ENCODE data around the gene CPSF4. TPM values are rescaled to one million over a fixed set of nuclear protein-coding genes. Genes with fewer than 3 reads are reported as not detected.

The CPSF4 gene
- total RNA-seq, 1 donor = 101 TPM

DNA sequence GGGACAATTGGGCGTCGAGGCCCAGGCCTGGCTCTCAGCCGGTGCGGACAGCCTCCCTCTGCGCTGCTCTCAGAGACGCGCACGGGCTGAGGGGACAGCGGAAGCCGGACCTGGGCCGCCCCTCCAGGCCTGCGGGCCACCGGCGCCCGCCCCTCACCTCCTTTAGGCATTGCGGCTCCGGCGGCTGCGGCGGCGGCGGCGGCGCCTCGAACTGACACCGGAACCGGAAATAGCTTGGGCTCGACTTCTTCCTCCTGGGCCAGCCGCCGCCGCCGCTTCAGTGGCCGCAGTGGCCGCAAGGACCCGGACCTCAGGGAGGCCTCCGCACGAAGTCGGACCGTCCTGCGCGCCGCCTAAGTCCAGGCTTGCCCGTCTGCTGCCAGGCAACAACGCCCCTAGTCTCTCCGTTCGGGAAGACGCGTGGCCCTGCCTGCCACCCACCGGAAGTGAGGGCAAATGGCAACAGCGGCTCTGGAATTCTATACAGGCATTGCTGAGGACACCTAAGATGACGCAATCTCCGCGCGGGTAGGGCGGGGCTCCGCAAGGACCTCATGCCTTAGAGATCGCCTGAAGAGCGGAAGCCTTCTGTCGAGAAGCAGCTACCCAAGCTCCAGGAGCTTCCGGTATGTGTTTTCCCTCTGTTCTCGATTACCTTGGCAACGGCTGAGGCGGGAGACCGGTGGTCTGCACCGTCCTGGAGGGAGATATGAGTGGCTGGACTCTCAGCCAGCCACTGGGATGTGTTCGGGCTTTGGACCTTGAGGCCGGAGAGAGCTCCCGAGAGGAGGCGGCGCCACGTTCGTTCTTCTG is 30.2 kb upstream of the CPSF4 start, which contains the start of the genes BUD31 and PDAP1:
Gene BUD31 (plus strand): TSS at position 591 of the 813 bp plus-strand sequence. CDS start 2,124 bp downstream, outside the sequence.
Gene PDAP1 (minus strand): TSS at position 219 of the 813 bp plus-strand sequence. CDS start 49 bp downstream, at position 170.
- TF ChIP-seq, protein P1, sequence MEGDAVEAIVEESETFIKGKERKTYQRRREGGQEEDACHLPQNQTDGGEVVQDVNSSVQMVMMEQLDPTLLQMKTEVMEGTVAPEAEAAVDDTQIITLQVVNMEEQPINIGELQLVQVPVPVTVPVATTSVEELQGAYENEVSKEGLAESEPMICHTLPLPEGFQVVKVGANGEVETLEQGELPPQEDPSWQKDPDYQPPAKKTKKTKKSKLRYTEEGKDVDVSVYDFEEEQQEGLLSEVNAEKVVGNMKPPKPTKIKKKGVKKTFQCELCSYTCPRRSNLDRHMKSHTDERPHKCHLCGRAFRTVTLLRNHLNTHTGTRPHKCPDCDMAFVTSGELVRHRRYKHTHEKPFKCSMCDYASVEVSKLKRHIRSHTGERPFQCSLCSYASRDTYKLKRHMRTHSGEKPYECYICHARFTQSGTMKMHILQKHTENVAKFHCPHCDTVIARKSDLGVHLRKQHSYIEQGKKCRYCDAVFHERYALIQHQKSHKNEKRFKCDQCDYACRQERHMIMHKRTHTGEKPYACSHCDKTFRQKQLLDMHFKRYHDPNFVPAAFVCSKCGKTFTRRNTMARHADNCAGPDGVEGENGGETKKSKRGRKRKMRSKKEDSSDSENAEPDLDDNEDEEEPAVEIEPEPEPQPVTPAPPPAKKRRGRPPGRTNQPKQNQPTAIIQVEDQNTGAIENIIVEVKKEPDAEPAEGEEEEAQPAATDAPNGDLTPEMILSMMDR (IDR thresholded peaks at IDR 0.05; ENCODE audit: extremely low read depth, low read depth, low read length) = no peak
- peaks cover 55% of the 10 kb centered on the region for H4K20me1 ChIP-seq (ENCODE audit: insufficient read depth, low read length)

DNA sequence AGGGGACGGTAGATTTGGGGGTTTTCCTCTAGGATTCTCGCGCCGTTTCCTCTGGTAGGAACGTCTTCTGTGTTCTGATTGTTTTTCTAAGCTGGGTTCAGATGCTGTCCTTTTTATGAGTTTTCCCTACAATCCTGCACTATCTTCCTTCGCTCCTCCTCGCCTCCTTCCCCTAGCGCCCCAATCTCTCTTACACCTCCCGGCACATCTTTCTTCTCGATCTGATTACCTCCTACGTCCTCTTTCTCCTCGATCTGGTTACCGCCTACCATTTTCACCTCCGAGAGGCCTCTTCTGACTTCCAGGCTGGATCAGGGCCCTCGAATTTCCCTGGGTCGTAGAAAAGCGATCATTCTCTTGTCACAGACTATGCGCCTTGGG is 29.6 kb upstream of the CPSF4 start:
- Histone ChIP-seq H3K9me3 (ENCODE audit: low read depth, low read length) (no peaks in the 10 kb centered on the region), H4K20me1 (ENCODE audit: insufficient read depth, low read length) (peaks cover 49% of the 10 kb centered on the region), H3K79me2 (ENCODE audit: insufficient read depth, low read length) (peaks cover 83% of the 10 kb centered on the region), H3K36me3 (ENCODE audit: insufficient read depth, low read length) (peaks cover 37% of the 10 kb centered on the region), H3K27me3 (ENCODE audit: insufficient read depth, low read length) (no peaks in the 10 kb centered on the region), H2AFZ (ENCODE audit: low read length) (peak overlapping the region; percentile 89), H3K27ac (ENCODE audit: low read depth, low read length) (peak overlapping the region; percentile 98), H3K4me2 (ENCODE audit: insufficient read depth, low read length) (peak overlapping the region; percentile 95), H3K4me1 (ENCODE audit: insufficient read depth, low read length) (peaks cover 35% of the 10 kb centered on the region), H3K4me3 (ENCODE audit: insufficient read depth, low read length) (peak overlapping the region; percentile 83)
- peak; percentile 79 for DNase-seq (ENCODE audit: insufficient read length, low spot score, missing footprints)
- TF ChIP-seq, protein P1 (IDR thresholded peaks at IDR 0.05; ENCODE audit: extremely low read depth, low read depth, low read length) = no peak

More for the DNA sequence above, 30.2 kb upstream of the CPSF4 start, which contains the start of the genes BUD31 and PDAP1:
- peak within 1 kb of the TSS; percentile 83 for H3K4me3 ChIP-seq (ENCODE audit: insufficient read depth, low read length)
- no peaks in the 10 kb centered on the region for H3K9me3 ChIP-seq (ENCODE audit: low read depth, low read length)
- DNase-seq (ENCODE audit: insufficient read length, low spot score, missing footprints) = peak; percentile 95
- peaks cover 39% of the 10 kb centered on the region for H3K4me1 ChIP-seq (ENCODE audit: insufficient read depth, low read length)
- peak within 1 kb of the TSS; percentile 89 for H2AFZ ChIP-seq (ENCODE audit: low read length)
- H3K79me2 ChIP-seq (ENCODE audit: insufficient read depth, low read length) = peaks cover 89% of the 10 kb centered on the region
- peak within 1 kb of the TSS; percentile 95 for H3K4me2 ChIP-seq (ENCODE audit: insufficient read depth, low read length)
- peak within 1 kb of the TSS; percentile 98 for H3K27ac ChIP-seq (ENCODE audit: low read depth, low read length)
- peaks cover 37% of the 10 kb centered on the region for H3K36me3 ChIP-seq (ENCODE audit: insufficient read depth, low read length)
- no peaks in the 10 kb centered on the region for H3K27me3 ChIP-seq (ENCODE audit: insufficient read depth, low read length)

DNA sequence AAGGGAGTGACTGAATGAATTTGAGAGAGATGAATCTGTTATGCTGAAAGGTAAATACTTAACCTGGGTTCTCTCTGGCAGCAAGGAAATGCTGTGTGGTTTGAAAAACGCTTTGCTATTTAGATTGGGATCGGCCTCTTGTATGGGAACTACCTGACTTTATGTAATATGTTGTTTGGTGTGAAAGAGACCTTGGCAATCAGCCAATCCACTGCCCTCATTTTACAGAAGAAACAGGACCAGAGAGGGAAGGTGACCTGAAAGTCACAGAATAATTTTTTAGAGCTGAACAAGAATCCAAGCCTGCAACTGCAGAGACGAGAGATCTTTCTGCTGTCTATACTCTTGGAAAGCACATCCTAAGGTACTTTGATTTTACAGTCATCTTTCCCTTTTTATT is 28.9 kb upstream of the CPSF4 start:
- H3K36me3 ChIP-seq (ENCODE audit: insufficient read depth, low read length) = peaks cover 40% of the 10 kb centered on the region
- H3K4me1 ChIP-seq (ENCODE audit: insufficient read depth, low read length) = peaks cover 29% of the 10 kb centered on the region
- H3K4me3 ChIP-seq (ENCODE audit: insufficient read depth, low read length) = peak overlapping the region; percentile 83
- peaks cover 42% of the 10 kb centered on the region for H4K20me1 ChIP-seq (ENCODE audit: insufficient read depth, low read length)
- DNase-seq (ENCODE audit: insufficient read length, low spot score, missing footprints) = peak; percentile 14
- H2AFZ ChIP-seq (ENCODE audit: low read length) = no peak overlapping the region
- H3K4me2 ChIP-seq (ENCODE audit: insufficient read depth, low read length) = peak overlapping the region; percentile 95
- TF ChIP-seq, protein P1 (IDR thresholded peaks at IDR 0.05; ENCODE audit: extremely low read depth, low read depth, low read length) = no peak
- H3K79me2 ChIP-seq (ENCODE audit: insufficient read depth, low read length) = peaks cover 79% of the 10 kb centered on the region
- peak overlapping the region; percentile 98 for H3K27ac ChIP-seq (ENCODE audit: low read depth, low read length)
- no peaks in the 10 kb centered on the region for H3K9me3 ChIP-seq (ENCODE audit: low read depth, low read length)
- H3K27me3 ChIP-seq (ENCODE audit: insufficient read depth, low read length) = no peaks in the 10 kb centered on the region

DNA sequence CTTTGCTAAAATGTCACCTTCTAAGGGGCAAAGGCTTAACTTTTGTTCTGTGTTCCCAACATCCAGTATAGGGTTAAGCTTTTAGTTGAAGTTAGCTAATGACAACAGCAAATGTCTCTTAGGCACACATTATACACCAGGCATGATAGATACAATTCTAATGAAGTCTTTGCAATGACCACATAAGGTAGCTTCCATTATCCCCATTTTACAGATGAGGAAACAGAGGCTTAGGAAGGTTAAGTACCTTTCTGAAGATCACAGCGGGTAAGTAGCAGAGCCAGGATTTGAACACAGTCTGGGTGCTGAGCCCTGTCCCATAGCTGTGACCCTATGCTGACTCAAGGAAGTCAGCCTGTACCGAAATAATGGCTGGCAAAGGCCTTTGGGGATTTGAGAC is 28.1 kb upstream of the CPSF4 start:
- peaks cover 71% of the 10 kb centered on the region for H3K79me2 ChIP-seq (ENCODE audit: insufficient read depth, low read length)
- H3K27ac ChIP-seq (ENCODE audit: low read depth, low read length) = peak overlapping the region; percentile 9
- peak overlapping the region; percentile 95 for H3K4me2 ChIP-seq (ENCODE audit: insufficient read depth, low read length)
- DNase-seq (ENCODE audit: insufficient read length, low spot score, missing footprints) = no peak
- no peak overlapping the region for H3K4me3 ChIP-seq (ENCODE audit: insufficient read depth, low read length)
- TF ChIP-seq, protein P1 (IDR thresholded peaks at IDR 0.05; ENCODE audit: extremely low read depth, low read depth, low read length) = no peak
- no peaks in the 10 kb centered on the region for H3K9me3 ChIP-seq (ENCODE audit: low read depth, low read length)
- no peak overlapping the region for H2AFZ ChIP-seq (ENCODE audit: low read length)
- no peaks in the 10 kb centered on the region for H3K27me3 ChIP-seq (ENCODE audit: insufficient read depth, low read length)
- peaks cover 34% of the 10 kb centered on the region for H4K20me1 ChIP-seq (ENCODE audit: insufficient read depth, low read length)
- peaks cover 40% of the 10 kb centered on the region for H3K36me3 ChIP-seq (ENCODE audit: insufficient read depth, low read length)
- H3K4me1 ChIP-seq (ENCODE audit: insufficient read depth, low read length) = peaks cover 25% of the 10 kb centered on the region
